ENCODE results near the gene SETD1A.
A peak's percentile ranks its signal among the peaks of the same experiment; 100 is the strongest.
"Not testable (repeated sequence)": the region's sequence is repeated elsewhere in the genome, so short reads cannot be mapped to it uniquely, and the experiment has no call there.

Gene SETD1A

GRCh38 chr16:31002250-31002700 is 44.7 kb downstream of the SETD1A start:
- Mint-ChIP-seq H3K4me3 (no peak overlapping the region), H3K4me1 (no peaks in the 10 kb centered on the region), H3K27ac (no peak overlapping the region), H3K36me3 (ENCODE audit: low read depth) (no peaks in the 10 kb centered on the region), H3K27me3 (no peaks in the 10 kb centered on the region), H3K9me3 (no peaks in the 10 kb centered on the region)
- DNase-seq (no peak), ATAC-seq (no peak)

- Mint-ChIP-seq H3K9me3 (no peaks in the 10 kb centered on the region), H3K27me3 (no peaks in the 10 kb centered on the region), H3K27ac (no peak overlapping the region), H3K36me3 (ENCODE audit: low read depth) (no peaks in the 10 kb centered on the region), H3K4me3 (no peak overlapping the region), H3K4me1 (no peaks in the 10 kb centered on the region)
- DNase-seq, result no peak
- ATAC-seq, result no peak
Measured at GRCh38 chr16:31002862-31003341, 45.3 kb downstream of the SETD1A start.

DNA sequence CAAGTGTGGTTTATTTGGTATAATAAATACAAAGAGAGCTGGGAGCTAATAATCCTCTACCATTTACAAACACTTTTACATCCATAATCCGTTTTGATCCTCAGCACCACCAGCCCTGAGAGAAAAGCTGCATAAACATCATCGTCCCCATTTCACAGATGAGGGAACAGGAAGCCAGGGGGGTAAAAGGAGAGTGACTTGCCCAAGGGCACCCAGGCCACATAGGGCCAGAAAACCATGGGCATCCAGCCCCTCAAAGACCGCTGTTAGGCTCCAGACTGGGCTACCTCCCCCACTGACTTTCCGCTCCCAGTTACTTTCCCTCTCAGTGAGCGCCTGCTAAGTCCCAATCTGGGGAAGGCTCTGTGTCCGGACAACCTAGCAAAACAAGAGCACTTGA is 46.2 kb downstream of the SETD1A start:
- no peak overlapping the region for H3K27ac Mint-ChIP-seq
- ATAC-seq (no peak), DNase-seq (no peak)
- H3K9me3 Mint-ChIP-seq, result no peaks in the 10 kb centered on the region
- no peak overlapping the region for H3K4me3 Mint-ChIP-seq
- no peaks in the 10 kb centered on the region for H3K4me1 Mint-ChIP-seq
- H3K36me3 Mint-ChIP-seq (ENCODE audit: low read depth), result no peaks in the 10 kb centered on the region
- H3K27me3 Mint-ChIP-seq, result no peaks in the 10 kb centered on the region

GRCh38 chr16:31004658-31005057 is 47.1 kb downstream of the SETD1A start:
- Mint-ChIP-seq H3K4me1 (peaks cover under 1% of the 10 kb centered on the region), H3K27ac (no peak overlapping the region), H3K27me3 (peaks cover 1% of the 10 kb centered on the region), H3K36me3 (ENCODE audit: low read depth) (no peaks in the 10 kb centered on the region), H3K9me3 (no peaks in the 10 kb centered on the region), H3K4me3 (no peak overlapping the region)
- DNase-seq (no peak), ATAC-seq (no peak)

- no peaks in the 10 kb centered on the region for H3K36me3 Mint-ChIP-seq (ENCODE audit: low read depth)
- H3K27ac Mint-ChIP-seq, result no peak overlapping the region
- peaks cover 5% of the 10 kb centered on the region for H3K4me1 Mint-ChIP-seq
- ATAC-seq (peak; percentile 8), DNase-seq (no peak)
- no peak overlapping the region for H3K4me3 Mint-ChIP-seq
- H3K27me3 Mint-ChIP-seq, result peaks cover 4% of the 10 kb centered on the region
- no peaks in the 10 kb centered on the region for H3K9me3 Mint-ChIP-seq
Measured at GRCh38 chr16:31005350-31006085, 48.0 kb downstream of the SETD1A start.

DNA sequence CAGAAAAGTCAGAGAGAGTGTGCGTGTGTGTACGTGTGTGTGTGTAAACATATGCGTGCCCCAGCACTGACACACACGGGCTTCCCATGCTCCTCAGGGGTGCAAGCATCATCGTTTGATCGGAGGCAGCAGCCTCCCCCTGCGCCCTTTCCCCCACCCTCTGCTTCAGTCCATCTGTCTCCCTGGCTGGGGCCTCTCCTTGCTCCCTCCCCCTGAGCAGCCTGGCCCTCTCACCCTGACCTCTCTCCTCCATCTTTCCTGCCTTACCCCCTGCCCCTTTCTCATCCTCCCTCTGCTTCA is 48.5 kb downstream of the SETD1A start:
- peaks cover 8% of the 10 kb centered on the region for H3K4me1 Mint-ChIP-seq
- DNase-seq (no peak), ATAC-seq (no peak)
- no peaks in the 10 kb centered on the region for H3K36me3 Mint-ChIP-seq (ENCODE audit: low read depth)
- H3K9me3 Mint-ChIP-seq, result no peaks in the 10 kb centered on the region
- no peak overlapping the region for H3K4me3 Mint-ChIP-seq
- H3K27me3 Mint-ChIP-seq, result peaks cover 7% of the 10 kb centered on the region
- no peak overlapping the region for H3K27ac Mint-ChIP-seq

GRCh38 chr16:31006589-31006988 is 49.0 kb downstream of the SETD1A start:
- no peaks in the 10 kb centered on the region for H3K36me3 Mint-ChIP-seq (ENCODE audit: low read depth)
- H3K4me3 Mint-ChIP-seq, result no peak overlapping the region
- DNase-seq (no peak), ATAC-seq (no peak)
- H3K4me1 Mint-ChIP-seq, result peaks cover 12% of the 10 kb centered on the region
- peaks cover 13% of the 10 kb centered on the region for H3K27me3 Mint-ChIP-seq
- no peaks in the 10 kb centered on the region for H3K9me3 Mint-ChIP-seq
- H3K27ac Mint-ChIP-seq, result no peak overlapping the region

DNA sequence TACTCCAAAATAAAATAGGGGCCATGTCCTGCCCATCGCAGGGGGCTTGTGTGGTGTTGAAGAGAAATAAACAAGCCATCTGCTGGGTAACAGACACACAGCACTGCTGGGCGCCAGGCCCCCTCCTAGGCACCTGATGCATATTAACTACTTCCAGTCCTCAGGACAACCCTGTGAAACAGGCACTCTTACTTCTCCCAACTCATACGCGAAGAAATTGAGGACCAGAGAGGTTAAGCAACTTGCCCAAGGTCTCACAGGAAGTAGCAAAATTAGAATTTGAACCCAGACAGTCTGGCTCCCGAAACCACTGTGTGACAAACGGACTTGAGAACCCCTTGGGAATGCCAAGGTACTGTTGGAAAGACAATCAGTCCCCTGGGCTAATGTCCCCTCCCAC is 50.1 kb downstream of the SETD1A start:
- H3K27ac Mint-ChIP-seq, result no peak overlapping the region
- no peaks in the 10 kb centered on the region for H3K36me3 Mint-ChIP-seq (ENCODE audit: low read depth)
- peaks cover 12% of the 10 kb centered on the region for H3K4me1 Mint-ChIP-seq
- ATAC-seq (no peak), DNase-seq (no peak)
- H3K27me3 Mint-ChIP-seq, result peaks cover 20% of the 10 kb centered on the region
- no peak overlapping the region for H3K4me3 Mint-ChIP-seq
- no peaks in the 10 kb centered on the region for H3K9me3 Mint-ChIP-seq

GRCh38 chr16:31008149-31008548 is 50.6 kb downstream of the SETD1A start:
- Mint-ChIP-seq H3K4me1 (peaks cover 12% of the 10 kb centered on the region), H3K27ac (no peak overlapping the region), H3K4me3 (no peak overlapping the region), H3K27me3 (peaks cover 20% of the 10 kb centered on the region), H3K9me3 (no peaks in the 10 kb centered on the region), H3K36me3 (ENCODE audit: low read depth) (no peaks in the 10 kb centered on the region)
- DNase-seq (no peak), ATAC-seq (no peak)

GRCh38 chr16:31008551-31008950 is 51.0 kb downstream of the SETD1A start:
- H3K9me3 Mint-ChIP-seq, result no peaks in the 10 kb centered on the region
- H3K27ac Mint-ChIP-seq, result no peak overlapping the region
- H3K27me3 Mint-ChIP-seq, result peaks cover 22% of the 10 kb centered on the region
- no peaks in the 10 kb centered on the region for H3K36me3 Mint-ChIP-seq (ENCODE audit: low read depth)
- ATAC-seq (no peak), DNase-seq (no peak)
- H3K4me3 Mint-ChIP-seq, result no peak overlapping the region
- H3K4me1 Mint-ChIP-seq, result peaks cover 12% of the 10 kb centered on the region

- DNase-seq (no peak), ATAC-seq (no peak)
- Mint-ChIP-seq H3K4me3 (no peak overlapping the region), H3K36me3 (ENCODE audit: low read depth) (no peaks in the 10 kb centered on the region), H3K9me3 (no peaks in the 10 kb centered on the region), H3K27me3 (peaks cover 25% of the 10 kb centered on the region), H3K4me1 (peaks cover 12% of the 10 kb centered on the region), H3K27ac (no peak overlapping the region)
Measured at GRCh38 chr16:31009120-31009519, 51.6 kb downstream of the SETD1A start.

DNA sequence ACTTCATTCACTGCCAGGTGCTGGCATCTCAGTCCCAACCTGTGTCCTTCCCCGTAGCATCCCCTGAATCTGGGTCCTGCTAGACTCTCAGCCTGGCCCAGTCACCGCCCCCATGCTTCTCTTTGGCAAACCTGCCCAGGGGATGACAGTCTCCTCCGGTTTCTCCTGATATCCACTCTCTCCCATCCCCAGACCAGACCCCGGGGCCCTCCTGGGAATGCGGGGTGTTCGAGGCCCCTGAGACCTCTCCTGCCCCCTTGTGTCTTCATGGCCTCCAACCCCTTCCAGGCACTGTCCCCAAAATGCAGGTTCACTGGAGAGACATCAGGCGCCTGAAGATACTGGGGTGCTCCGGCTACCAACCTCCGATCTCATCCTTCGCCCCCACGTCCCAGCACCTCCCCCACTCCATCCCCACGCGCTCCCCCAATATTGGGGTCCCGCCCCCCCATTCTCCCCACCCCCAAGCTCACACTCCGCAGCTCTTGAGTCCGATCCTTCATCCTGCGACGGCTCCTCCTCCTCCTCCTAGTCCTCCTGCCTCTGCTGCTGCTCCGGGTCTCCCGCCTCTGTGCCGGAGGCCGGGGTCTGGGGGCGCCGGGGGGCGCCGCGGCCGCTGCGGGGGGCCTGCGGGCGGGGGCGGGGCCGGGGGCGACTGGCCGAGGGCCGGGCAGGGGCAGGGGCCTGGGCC is 52.5 kb downstream of the SETD1A start:
- Mint-ChIP-seq H3K9me3 (no peaks in the 10 kb centered on the region), H3K27ac (no peak overlapping the region), H3K27me3 (peaks cover 25% of the 10 kb centered on the region), H3K4me1 (peaks cover 12% of the 10 kb centered on the region), H3K4me3 (peak overlapping the region; percentile 28), H3K36me3 (ENCODE audit: low read depth) (no peaks in the 10 kb centered on the region)
- no peak for DNase-seq
- peak; percentile 8 for ATAC-seq

GRCh38 chr16:31010585-31011325 is 53.2 kb downstream of the SETD1A start, which contains the start of gene STX1B:
STX1B (minus strand) TSS chr16:31010638; CDS start chr16:31010396, 242 bp downstream.
- Mint-ChIP-seq H3K36me3 (ENCODE audit: low read depth) (no peaks in the 10 kb centered on the region), H3K27ac (no peak within 1 kb of the TSS), H3K27me3 (peaks cover 25% of the 10 kb centered on the region), H3K4me1 (peaks cover 12% of the 10 kb centered on the region), H3K9me3 (no peaks in the 10 kb centered on the region), H3K4me3 (peak within 1 kb of the TSS; percentile 56)
- peak; percentile 56 for DNase-seq
- peak; percentile 12 for ATAC-seq

- H3K27ac Mint-ChIP-seq, result not testable (repeated sequence)
Measured at GRCh38 chr16:31011815-31012214, 54.3 kb downstream of the SETD1A start.

DNA sequence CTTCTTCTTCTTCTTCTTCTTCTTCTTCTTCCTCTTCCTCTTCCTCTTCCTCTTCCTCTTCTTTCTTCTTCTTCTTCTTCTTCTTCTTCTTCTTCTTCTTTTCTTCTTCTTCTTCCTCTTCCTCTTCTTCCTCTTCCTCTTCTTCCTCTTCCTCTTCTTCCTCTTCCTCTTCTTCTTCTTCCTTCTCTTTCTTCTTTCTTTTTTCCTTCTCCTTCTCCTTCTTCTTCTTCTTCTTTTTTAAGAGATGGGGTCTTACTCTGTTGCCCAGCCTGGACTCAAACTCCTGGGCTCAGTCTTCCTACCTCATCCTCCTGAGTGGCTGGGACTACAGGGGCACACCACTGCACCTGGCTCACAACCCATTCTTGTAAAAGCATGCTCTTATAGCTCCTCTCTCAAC is 55.7 kb downstream of the SETD1A start:
- Mint-ChIP-seq H3K4me1 (peaks cover 12% of the 10 kb centered on the region), H3K27me3 (peaks cover 25% of the 10 kb centered on the region)
- not testable (repeated sequence) for H3K9me3 Mint-ChIP-seq; ATAC-seq; H3K36me3 Mint-ChIP-seq (ENCODE audit: low read depth); DNase-seq; H3K27ac Mint-ChIP-seq; H3K4me3 Mint-ChIP-seq

More at GRCh38 chr16:31011815-31012214, 54.3 kb downstream of the SETD1A start:
- ATAC-seq; DNase-seq; H3K9me3 Mint-ChIP-seq; H3K36me3 Mint-ChIP-seq (ENCODE audit: low read depth): not testable (repeated sequence)
- H3K4me3 Mint-ChIP-seq, result peak overlapping the region; percentile 56
- peaks cover 25% of the 10 kb centered on the region for H3K27me3 Mint-ChIP-seq
- H3K4me1 Mint-ChIP-seq, result peaks cover 12% of the 10 kb centered on the region
